HL-60 (cell line): ENCODE results near the gene ASIC1.

Experiments
- DNase-seq, 2 experiments: peaks; one replicate each; pipeline ENCODE4 v3.0.0-alpha.2; 2010 to 2020; ENCODE audit warnings: low read depth in 1 of 2, low spot score in 1 of 2
- H3K27ac ChIP-seq: fragments of 250-450 bp; sonication (Bioruptor Pico); replicated peaks from 2 replicates; pipeline ENCODE4 v1.5.1; 2020; ENCODE audit warnings: mild to moderate bottlenecking, moderate library complexity
- H3K27me3 ChIP-seq: fragments of 250-450 bp; sonication (Bioruptor Pico); 2 replicates; pipeline ENCODE4 v1.5.1; 2021; ENCODE audit warnings: mild to moderate bottlenecking, moderate library complexity; ENCODE audit not compliant: insufficient read depth, poor library complexity, severe bottlenecking
- H3K4me3 ChIP-seq: replicated peaks from 2 replicates; pipeline ENCODE4 v1.5.1; 2011; ENCODE audit warnings: mild to moderate bottlenecking, control low read depth, low read length; ENCODE audit not compliant: insufficient read depth
- CTCF ChIP-seq: IDR thresholded peaks from one replicate; pipeline ENCODE4 v1.5.1; 2011; ENCODE audit warnings: low read length, control low read depth, inconsistent platforms; ENCODE audit not compliant: insufficient read depth
- GABPA ChIP-seq: IDR thresholded peaks from 2 replicates; pipeline ENCODE4 v1.6.1; 2012; ENCODE audit warnings: low read depth
- POLR2AphosphoS5 ChIP-seq: IDR thresholded peaks from 2 replicates; pipeline ENCODE4 v1.6.1; 2012; ENCODE audit warnings: low read depth
- REST ChIP-seq: IDR thresholded peaks from 2 replicates; pipeline ENCODE4 v1.6.1; 2012; ENCODE audit warnings: low read depth; ENCODE audit not compliant: insufficient replicate concordance
- SPI1 ChIP-seq: IDR thresholded peaks from 2 replicates; pipeline ENCODE4 v1.6.1; 2012; ENCODE audit warnings: low read depth, mild to moderate bottlenecking, borderline replicate concordance

Gene ASIC1

GRCh38 chr12:50050410-50051098 is 6.8 kb upstream of the ASIC1 start:
- TF ChIP-seq SPI1 (peak; percentile 50; the same call in 1 of the 2 replicates), POLR2AphosphoS5 (peak; percentile 78), CTCF (no peak), REST (peak; percentile 52), GABPA (no peak)
- Histone ChIP-seq H3K4me3 (peak overlapping the region; percentile 16; the same call in 1 of the 2 replicates), H3K27me3 (no peaks in the 10 kb centered on the region), H3K27ac (peak overlapping the region; percentile 44)
- DNase-seq, result peak; percentile 91 to 96

GRCh38 chr12:50051101-50051806 is 6.1 kb upstream of the ASIC1 start:
- TF ChIP-seq CTCF (no peak), POLR2AphosphoS5 (no peak), SPI1 (no peak), GABPA (no peak), REST (no peak)
- peak overlapping the region; percentile 16; the same call in 1 of the 2 replicates for H3K4me3 ChIP-seq
- H3K27me3 ChIP-seq, result no peaks in the 10 kb centered on the region
- no peak for DNase-seq
- H3K27ac ChIP-seq, result peak overlapping the region; percentile 44; the same call in 1 of the 2 replicates

- no peak for DNase-seq
- Histone ChIP-seq H3K27ac (no peak overlapping the region), H3K27me3 (peaks cover 2% of the 10 kb centered on the region), H3K4me3 (no peak overlapping the region)
- TF ChIP-seq POLR2AphosphoS5 (no peak), GABPA (no peak)
Measured at GRCh38 chr12:50052544-50052943, 4.9 kb upstream of the ASIC1 start.

GRCh38 chr12:50052964-50053363 is 4.4 kb upstream of the ASIC1 start:
- Histone ChIP-seq H3K27me3 (peaks cover 2% of the 10 kb centered on the region), H3K27ac (no peak overlapping the region), H3K4me3 (no peak overlapping the region)
- DNase-seq, result no peak
- TF ChIP-seq POLR2AphosphoS5, result no peak
- no peak for TF ChIP-seq SPI1
- no peak for TF ChIP-seq REST
- TF ChIP-seq GABPA, result no peak
- TF ChIP-seq CTCF, result no peak
